Neural cell (in vitro differentiated cells): ENCODE measurements around the gene PDILT. TPM values are rescaled to one million over a fixed set of nuclear protein-coding genes. Genes with fewer than 3 reads are reported as not detected.

Experiments
- H2AFZ ChIP-seq: fragments of 200-600, 300-800 bp; sonication (generic), shearing (Covaris generic); 2 replicates; pipeline ENCODE4 v1.6.0; 2014; ENCODE audit warnings: low read depth, mild to moderate bottlenecking, antibody characterized with exemption, low read length, moderate library complexity
- H3F3A ChIP-seq: fragments of 200-600 bp; shearing (Covaris generic); 2 replicates; pipeline ENCODE4 v1.6.1; 2016; ENCODE audit warnings: mild to moderate bottlenecking, moderate library complexity, mixed read lengths, antibody characterized with exemption, low read length; ENCODE audit not compliant: insufficient read depth, poor library complexity, severe bottlenecking
- H3K27ac ChIP-seq: fragments of 200-600, 300-800 bp; sonication (generic), shearing (Covaris generic); 2 replicates; pipeline ENCODE4 v1.5.1; 2014; ENCODE audit warnings: mild to moderate bottlenecking, low read length, moderate library complexity
- H3K27me3 ChIP-seq: fragments of 300-800, 200-600 bp; sonication (generic), shearing (Covaris generic); 2 replicates; pipeline ENCODE4 v1.6.0; 2014; ENCODE audit warnings: mild to moderate bottlenecking, low read depth, low read length, moderate library complexity; ENCODE audit not compliant: insufficient read depth
- H3K36me3 ChIP-seq: fragments of 300-800, 200-600 bp; sonication (generic), shearing (Covaris generic); 2 replicates; pipeline ENCODE4 v1.5.1; 2014; ENCODE audit warnings: mild to moderate bottlenecking, antibody characterized with exemption, low read length, moderate library complexity; ENCODE audit not compliant: insufficient read depth
- H3K4me2 ChIP-seq: fragments of 300-800, 200-600 bp; sonication (generic), shearing (Covaris generic); 2 replicates; pipeline ENCODE4 v1.6.0; 2014; ENCODE audit warnings: mild to moderate bottlenecking, low read length
- H3K4me3 ChIP-seq: fragments of 300-800, 200-600 bp; sonication (generic), shearing (Covaris generic); 2 replicates; pipeline ENCODE4 v1.5.1; 2014; ENCODE audit warnings: mild to moderate bottlenecking, low read length, moderate library complexity
- H3K79me2 ChIP-seq: fragments of 200-600 bp; shearing (Covaris generic); replicated peaks from 2 replicates; pipeline ENCODE4 v1.6.0; 2014; ENCODE audit warnings: mild to moderate bottlenecking, low read length, moderate library complexity; ENCODE audit not compliant: insufficient read depth
- H3K9ac ChIP-seq: fragments of 300-800, 200-600 bp; sonication (generic), shearing (Covaris generic); 2 replicates; pipeline ENCODE4 v1.6.1; 2016; ENCODE audit warnings: mild to moderate bottlenecking, low read length, mixed read lengths
- H3K9me2 ChIP-seq: fragments of 200-600 bp; shearing (Covaris generic); 2 replicates; pipeline ENCODE4 v1.6.1; 2016; ENCODE audit warnings: mild to moderate bottlenecking, low read length, mixed read lengths; ENCODE audit not compliant: insufficient read depth
- H3K9me3 ChIP-seq: fragments of 200-600, 300-800 bp; sonication (generic), shearing (Covaris generic); 2 replicates; pipeline ENCODE4 v1.6.1; 2016; ENCODE audit warnings: mild to moderate bottlenecking, mixed run types, low read length, moderate library complexity, mixed read lengths
- H4K20me1 ChIP-seq: fragments of 200-600 bp; shearing (Covaris generic); 2 replicates; pipeline ENCODE4 v1.6.1; 2016; ENCODE audit warnings: mild to moderate bottlenecking, mixed run types; ENCODE audit not compliant: insufficient read depth
- EP300 ChIP-seq: fragments of 450-650 bp; conservative IDR thresholded peaks from 2 replicates; pipeline ENCODE4 v1.6.1; 2014; ENCODE audit warnings: antibody characterized with exemption, mild to moderate bottlenecking, moderate library complexity; ENCODE audit not compliant: poor library complexity, severe bottlenecking
- EZH2 ChIP-seq: fragments of 200-600, 300-800 bp; shearing (Covaris generic), sonication (generic); IDR thresholded peaks from 2 replicates; pipeline ENCODE4 v1.6.1; 2014; ENCODE audit warnings: antibody characterized with exemption, low read length, borderline replicate concordance, mild to moderate bottlenecking; ENCODE audit not compliant: insufficient read depth, poor library complexity, severe bottlenecking
- MXI1 ChIP-seq: fragments of 450-650 bp; conservative IDR thresholded peaks from 2 replicates; pipeline ENCODE4 v1.6.1; 2014; ENCODE audit warnings: antibody characterized with exemption, mild to moderate bottlenecking; ENCODE audit not compliant: poor library complexity, severe bottlenecking
- POLR2AphosphoS5 ChIP-seq: IDR thresholded peaks from 2 replicates; pipeline ENCODE4 v1.6.1; 2012
- RAD21 ChIP-seq: fragments of 450-650 bp; conservative IDR thresholded peaks from 2 replicates; pipeline ENCODE4 v1.6.1; 2014; ENCODE audit warnings: antibody characterized with exemption, mild to moderate bottlenecking, moderate library complexity
- SMC3 ChIP-seq: fragments of 450-650 bp; conservative IDR thresholded peaks from 2 replicates; pipeline ENCODE4 v1.6.1; 2014; ENCODE audit warnings: antibody characterized with exemption, mild to moderate bottlenecking, moderate library complexity; ENCODE audit not compliant: poor library complexity
- TAF1 ChIP-seq: IDR thresholded peaks from 2 replicates; pipeline ENCODE4 v1.6.1; 2012; ENCODE audit warnings: low read depth
- polyA plus RNA-seq: library from polyadenylated mRNA; depleted of rRNA; stranded (reverse); fragments of >200 nt; gene quantifications from 2 replicates; pipeline ENCODE4 v1.2.3, GENCODE V29; 2014
- TF ChIP-seq, protein P1 (sequence below): fragments of 450-650 bp; IDR thresholded peaks from 2 replicates; pipeline ENCODE4 v1.5.1; 2014; ENCODE audit warnings: antibody characterized with exemption, mild to moderate bottlenecking, moderate library complexity; ENCODE audit not compliant: poor library complexity, severe bottlenecking
- TF ChIP-seq, protein P2 (sequence below): IDR thresholded peaks from 2 replicates; pipeline ENCODE4 v1.6.1; 2012; ENCODE audit warnings: borderline replicate concordance

Gene PDILT
- polyA plus RNA-seq, 1 donor from 2014 or later = not detected

DNA sequence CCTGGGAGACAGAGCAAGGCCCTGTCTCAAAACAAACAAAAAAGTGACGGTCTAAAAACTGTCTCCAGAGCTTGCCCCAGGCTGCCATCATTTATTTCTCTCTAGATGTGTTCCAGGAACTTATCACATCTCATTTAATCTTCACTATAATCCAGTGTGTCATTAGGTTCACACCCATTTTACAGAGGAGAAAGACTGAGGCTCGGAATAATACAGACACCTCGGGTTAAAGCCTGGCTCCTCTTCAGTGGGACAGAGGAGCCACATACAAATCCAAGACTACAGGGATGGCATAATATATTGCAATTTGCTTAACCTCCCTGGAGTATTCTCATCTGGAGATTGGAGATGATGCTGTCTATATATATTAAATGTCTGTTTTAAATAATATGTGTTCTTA is 5.9 kb downstream of the PDILT start:
- no peaks in the 10 kb centered on the region for H3K9me2 ChIP-seq
- H2AFZ ChIP-seq = no peak overlapping the region
- H3K27ac ChIP-seq = no peak overlapping the region
- H3F3A ChIP-seq = no peaks in the 10 kb centered on the region
- H3K9ac ChIP-seq = no peak overlapping the region
- H3K4me2 ChIP-seq = no peak overlapping the region
- TF ChIP-seq EP300 = no peak
- no peak for TF ChIP-seq SMC3
- no peak for TF ChIP-seq POLR2AphosphoS5
- TF ChIP-seq EZH2 = no peak
- TF ChIP-seq, protein P1, sequence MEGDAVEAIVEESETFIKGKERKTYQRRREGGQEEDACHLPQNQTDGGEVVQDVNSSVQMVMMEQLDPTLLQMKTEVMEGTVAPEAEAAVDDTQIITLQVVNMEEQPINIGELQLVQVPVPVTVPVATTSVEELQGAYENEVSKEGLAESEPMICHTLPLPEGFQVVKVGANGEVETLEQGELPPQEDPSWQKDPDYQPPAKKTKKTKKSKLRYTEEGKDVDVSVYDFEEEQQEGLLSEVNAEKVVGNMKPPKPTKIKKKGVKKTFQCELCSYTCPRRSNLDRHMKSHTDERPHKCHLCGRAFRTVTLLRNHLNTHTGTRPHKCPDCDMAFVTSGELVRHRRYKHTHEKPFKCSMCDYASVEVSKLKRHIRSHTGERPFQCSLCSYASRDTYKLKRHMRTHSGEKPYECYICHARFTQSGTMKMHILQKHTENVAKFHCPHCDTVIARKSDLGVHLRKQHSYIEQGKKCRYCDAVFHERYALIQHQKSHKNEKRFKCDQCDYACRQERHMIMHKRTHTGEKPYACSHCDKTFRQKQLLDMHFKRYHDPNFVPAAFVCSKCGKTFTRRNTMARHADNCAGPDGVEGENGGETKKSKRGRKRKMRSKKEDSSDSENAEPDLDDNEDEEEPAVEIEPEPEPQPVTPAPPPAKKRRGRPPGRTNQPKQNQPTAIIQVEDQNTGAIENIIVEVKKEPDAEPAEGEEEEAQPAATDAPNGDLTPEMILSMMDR = no peak
- no peak for TF ChIP-seq RAD21
- TF ChIP-seq, protein P2, sequence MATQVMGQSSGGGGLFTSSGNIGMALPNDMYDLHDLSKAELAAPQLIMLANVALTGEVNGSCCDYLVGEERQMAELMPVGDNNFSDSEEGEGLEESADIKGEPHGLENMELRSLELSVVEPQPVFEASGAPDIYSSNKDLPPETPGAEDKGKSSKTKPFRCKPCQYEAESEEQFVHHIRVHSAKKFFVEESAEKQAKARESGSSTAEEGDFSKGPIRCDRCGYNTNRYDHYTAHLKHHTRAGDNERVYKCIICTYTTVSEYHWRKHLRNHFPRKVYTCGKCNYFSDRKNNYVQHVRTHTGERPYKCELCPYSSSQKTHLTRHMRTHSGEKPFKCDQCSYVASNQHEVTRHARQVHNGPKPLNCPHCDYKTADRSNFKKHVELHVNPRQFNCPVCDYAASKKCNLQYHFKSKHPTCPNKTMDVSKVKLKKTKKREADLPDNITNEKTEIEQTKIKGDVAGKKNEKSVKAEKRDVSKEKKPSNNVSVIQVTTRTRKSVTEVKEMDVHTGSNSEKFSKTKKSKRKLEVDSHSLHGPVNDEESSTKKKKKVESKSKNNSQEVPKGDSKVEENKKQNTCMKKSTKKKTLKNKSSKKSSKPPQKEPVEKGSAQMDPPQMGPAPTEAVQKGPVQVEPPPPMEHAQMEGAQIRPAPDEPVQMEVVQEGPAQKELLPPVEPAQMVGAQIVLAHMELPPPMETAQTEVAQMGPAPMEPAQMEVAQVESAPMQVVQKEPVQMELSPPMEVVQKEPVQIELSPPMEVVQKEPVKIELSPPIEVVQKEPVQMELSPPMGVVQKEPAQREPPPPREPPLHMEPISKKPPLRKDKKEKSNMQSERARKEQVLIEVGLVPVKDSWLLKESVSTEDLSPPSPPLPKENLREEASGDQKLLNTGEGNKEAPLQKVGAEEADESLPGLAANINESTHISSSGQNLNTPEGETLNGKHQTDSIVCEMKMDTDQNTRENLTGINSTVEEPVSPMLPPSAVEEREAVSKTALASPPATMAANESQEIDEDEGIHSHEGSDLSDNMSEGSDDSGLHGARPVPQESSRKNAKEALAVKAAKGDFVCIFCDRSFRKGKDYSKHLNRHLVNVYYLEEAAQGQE = no peak
- TF ChIP-seq TAF1 = no peak
- TF ChIP-seq MXI1 = no peak
- no peaks in the 10 kb centered on the region for H3K9me3 ChIP-seq
- no peaks in the 10 kb centered on the region for H4K20me1 ChIP-seq
- no peaks in the 10 kb centered on the region for H3K79me2 ChIP-seq
- H3K27me3 ChIP-seq = no peaks in the 10 kb centered on the region
- H3K36me3 ChIP-seq = no peaks in the 10 kb centered on the region
- H3K4me3 ChIP-seq = no peak overlapping the region

DNA sequence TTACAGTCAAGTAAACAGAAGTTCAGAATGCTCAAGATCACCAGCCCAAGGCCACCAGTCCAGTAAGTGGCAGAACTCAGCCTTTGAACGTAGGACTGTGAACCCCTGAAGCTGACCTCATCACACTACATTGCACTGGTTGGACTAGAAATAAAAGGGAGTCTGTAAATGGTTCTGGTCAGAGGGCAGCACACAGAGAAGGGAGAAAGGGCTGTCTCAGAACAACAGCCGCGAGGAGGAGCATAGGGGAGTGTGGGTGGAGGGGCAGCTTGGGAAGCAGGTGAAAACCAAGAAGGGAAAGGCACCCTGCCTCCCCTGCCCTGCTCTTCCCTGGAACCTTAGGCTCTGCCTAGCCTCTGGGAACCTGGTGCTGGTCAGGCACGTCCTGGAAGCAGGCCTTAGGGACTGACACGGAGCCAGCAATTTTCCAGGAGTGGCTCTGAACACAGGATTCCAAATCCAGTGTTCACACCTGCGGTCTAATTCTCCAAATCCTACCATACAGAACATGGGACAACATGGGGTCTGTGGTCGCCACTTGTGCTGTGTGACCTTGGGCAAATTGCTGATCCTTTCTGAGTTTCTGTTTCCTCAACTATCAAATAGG is 7.0 kb downstream of the PDILT start:
- no peaks in the 10 kb centered on the region for H3K36me3 ChIP-seq
- H3K4me2 ChIP-seq = no peak overlapping the region
- H3F3A ChIP-seq = no peaks in the 10 kb centered on the region
- H3K9me3 ChIP-seq = no peaks in the 10 kb centered on the region
- no peak overlapping the region for H3K4me3 ChIP-seq
- TF ChIP-seq TAF1 = no peak
- TF ChIP-seq EZH2 = no peak
- TF ChIP-seq SMC3 = no peak
- TF ChIP-seq MXI1 = no peak
- TF ChIP-seq, protein P2 = no peak
- TF ChIP-seq POLR2AphosphoS5 = no peak
- TF ChIP-seq EP300 = no peak
- TF ChIP-seq RAD21 = no peak
- TF ChIP-seq, protein P1 = no peak
- H3K27ac ChIP-seq = no peak overlapping the region
- no peaks in the 10 kb centered on the region for H3K27me3 ChIP-seq
- H3K9ac ChIP-seq = no peak overlapping the region
- H4K20me1 ChIP-seq = no peaks in the 10 kb centered on the region
- no peaks in the 10 kb centered on the region for H3K79me2 ChIP-seq
- H2AFZ ChIP-seq = no peak overlapping the region
- no peaks in the 10 kb centered on the region for H3K9me2 ChIP-seq
